Naive thymus-derived CD4-positive, alpha-beta T cell (primary cell): ENCODE data around the gene ACADS. TPM values are rescaled to one million over a fixed set of nuclear protein-coding genes. Genes with fewer than 3 reads are reported as not detected.

Experiments
- ATAC-seq: fragments of 150-1000 bp; cut with Tn5 transposase; 2 replicates; pipeline ENCODE4 v1.10.0; 2021; ENCODE audit warnings: mild to moderate bottlenecking, moderate library complexity
- CTCF ChIA-PET: fragments of 350-600 bp; sonication (Branson Sonifier 250); formaldehyde crosslinking; loops from one replicate; lab custom pipeline; 2021; ENCODE audit warnings: antibody characterized with exemption; lab: Charles Lee
- POLR2A ChIA-PET: fragments of 350-600 bp; sonication (Branson Sonifier 250); formaldehyde crosslinking; loops from one replicate; lab custom pipeline; 2021; ENCODE audit warnings: antibody characterized with exemption, inconsistent platforms; lab: Charles Lee
- DNase-seq, 9 donors: peaks; one replicate each; pipeline versions ENCODE4 v3.0.0 to v3.0.0-alpha.2; 2020 to 2022; ENCODE audit warnings: mixed read lengths in 1 of 9
- H3K27ac ChIP-seq: one replicate; pipeline ENCODE4 v1.7.0; 2013; ENCODE audit warnings: mild to moderate bottlenecking, low read depth, low read length, moderate library complexity
- H3K27me3 ChIP-seq, 2 donors: one replicate each; pipeline ENCODE4 v1.7.0; 2013; ENCODE audit warnings: low read length in 2 of 2, mild to moderate bottlenecking in 2 of 2, moderate library complexity in 2 of 2; ENCODE audit not compliant: control insufficient read depth in 2 of 2, insufficient read depth in 2 of 2
- H3K36me3 ChIP-seq, 3 experiments: 1 replicate in 2 of 3; 2 replicates in 1 of 3; pipeline ENCODE4 v1.7.0; 2013; ENCODE audit warnings: low read length in 3 of 3, mild to moderate bottlenecking in 3 of 3, moderate library complexity in 1 of 3; ENCODE audit not compliant: insufficient read depth in 3 of 3, control insufficient read depth in 2 of 3
- H3K4me1 ChIP-seq, 2 donors: one replicate each; pipeline ENCODE4 v1.7.0; 2013; ENCODE audit warnings: low read length in 2 of 2, mild to moderate bottlenecking in 2 of 2, moderate library complexity in 1 of 2; ENCODE audit not compliant: control insufficient read depth in 2 of 2, insufficient read depth in 2 of 2
- H3K4me3 ChIP-seq: 2 replicates; pipeline ENCODE4 v1.7.0; 2013; ENCODE audit warnings: mild to moderate bottlenecking, low read length
- H3K9me3 ChIP-seq, 3 experiments: 1 replicate in 2 of 3; 2 replicates in 1 of 3; pipeline ENCODE4 v1.7.0; 2013; ENCODE audit warnings: low read length in 3 of 3; ENCODE audit not compliant: control insufficient read depth in 2 of 3
- H3K27ac Mint-ChIP-seq, 9 donors: one replicate each; pipeline ENCODE4 v1.8.0; 2020 to 2022; ENCODE audit warnings: mixed read lengths in 9 of 9, mild to moderate bottlenecking in 8 of 9, moderate library complexity in 5 of 9, inconsistent platforms in 2 of 9
- H3K27me3 Mint-ChIP-seq, 5 donors: one replicate each; pipeline ENCODE4 v1.8.0; 2021 to 2022; ENCODE audit warnings: mixed read lengths in 5 of 5, mild to moderate bottlenecking in 1 of 5
- H3K36me3 Mint-ChIP-seq, 5 donors: one replicate each; pipeline ENCODE4 v1.8.0; 2020 to 2022; ENCODE audit warnings: mixed read lengths in 5 of 5, mild to moderate bottlenecking in 3 of 5, inconsistent platforms in 1 of 5
- H3K4me1 Mint-ChIP-seq, 7 donors: one replicate each; pipeline ENCODE4 v1.8.0; 2020 to 2022; ENCODE audit warnings: mixed read lengths in 7 of 7, mild to moderate bottlenecking in 3 of 7, inconsistent platforms in 1 of 7
- H3K4me3 Mint-ChIP-seq, 10 donors: one replicate each; pipeline ENCODE4 v1.8.0; 2020 to 2022; ENCODE audit warnings: mild to moderate bottlenecking in 10 of 10, mixed read lengths in 10 of 10, moderate library complexity in 6 of 10, inconsistent platforms in 2 of 10
- H3K9me3 Mint-ChIP-seq, 11 donors: one replicate each; pipeline ENCODE4 v1.8.0; 2020 to 2022; ENCODE audit warnings: mixed read lengths in 11 of 11, mild to moderate bottlenecking in 4 of 11, inconsistent platforms in 1 of 11, moderate library complexity in 1 of 11
- intact Hi-C, 2 donors: fragments of 100-400 bp; cut with micrococcal nuclease; formaldehyde crosslinking; loops; one replicate each; pipeline ENCODE4 v1.15.1; 2023
- polyA plus RNA-seq, 2 donors: library from polyadenylated mRNA; unstranded; fragments of 300-500 nt; fragmentation: Illumina TruSeq; gene quantifications; one replicate each; pipeline ENCODE4 v1.2.3, GENCODE V29; 2021
- total RNA-seq, 6 experiments: library from RNA in 5 of 6; stranded (reverse) in 5 of 6; gene quantifications; 1 replicate in 5 of 6; 2 replicates in 1 of 6; pipeline ENCODE4 v1.2.3 and lab custom pipeline; 2021 to 2026

The ACADS gene
- total and polyA plus RNA-seq, 7 experiments from 2014 or later, result 10.4 to 28.7 (median 16.0) TPM

- Mint-ChIP-seq H3K27me3 (peaks cover 0 to 3% (median 0%) of the 10 kb centered on the region in 5 donors), H3K36me3 (peaks cover 2 to 16% (median 9%) of the 10 kb centered on the region in 5 donors), H3K4me3 (peak overlapping the region; percentile 20 to 95 (median 90)), H3K27ac (peak overlapping the region in 1 of 9 donors; percentile 87), H3K9me3 (peaks cover 0 to 3% (median 0%) of the 10 kb centered on the region in 11 donors), H3K4me1 (peaks cover 32 to 69% (median 62%) of the 10 kb centered on the region in 7 donors)
- peaks cover 12 to 26% of the 10 kb centered on the region in 2 donors for H3K4me1 ChIP-seq
- H3K4me3 ChIP-seq, result no peak overlapping the region
- H3K27ac ChIP-seq, result no peak overlapping the region
- H3K27me3 ChIP-seq, result no peaks in the 10 kb centered on the region
- DNase-seq (no peak), ATAC-seq (no peak)
- ChIA-PET CTCF (interaction anchor here (0.7 to 3.2 kb wide), 3 partner anchors 20 to 43 kb away, joined by 3 to 11 read pairs (median 3); partner anchors contain the start of gene UNC119B), POLR2A (interaction anchor here (1.7 to 1.8 kb wide), 2 partner anchors 8 to 11 kb away, joined by 3 to 6 read pairs; no protein-coding TSS in a partner anchor)
- intact Hi-C loops, result loop anchor here (5.0 kb wide), 5 partner anchors 162 to 1763 kb away; partner anchors contain the start of genes COQ5 (in 1 of the 2), DIABLO (in 1 of the 2) and RAB35 (in 1 of the 2)
- H3K36me3 ChIP-seq, result peaks cover 0 to 10% (median under 1%) of the 10 kb centered on the region in 3 experiments
- H3K9me3 ChIP-seq, result no peaks in the 10 kb centered on the region
Measured at GRCh38 chr12:120689397-120690082, 36.1 kb upstream of the ACADS start.

- Mint-ChIP-seq H3K4me1 (peaks cover 32 to 68% (median 62%) of the 10 kb centered on the region in 7 donors), H3K4me3 (peak overlapping the region in 3 of 10 donors; percentile 88 to 92 (median 90)), H3K27ac (peak overlapping the region in 1 of 9 donors; percentile 28), H3K27me3 (peaks cover 0 to 3% (median 0%) of the 10 kb centered on the region in 5 donors), H3K9me3 (peaks cover 0 to 3% (median 0%) of the 10 kb centered on the region in 11 donors), H3K36me3 (peaks cover 7 to 21% (median 12%) of the 10 kb centered on the region in 5 donors)
- Histone ChIP-seq H3K27me3 (no peaks in the 10 kb centered on the region), H3K4me1 (peaks cover 12 to 26% of the 10 kb centered on the region in 2 donors), H3K36me3 (peaks cover 3 to 16% (median 5%) of the 10 kb centered on the region in 3 experiments), H3K9me3 (no peaks in the 10 kb centered on the region), H3K27ac (no peak overlapping the region), H3K4me3 (no peak overlapping the region)
- CTCF ChIA-PET, result interaction anchor here (0.7 to 0.9 kb wide), 2 partner anchors 20 to 24 kb away, joined by 3 read pairs; partner anchors contain the start of gene UNC119B
- intact Hi-C loops, result no loop called here
- no peak for DNase-seq
- POLR2A ChIA-PET, result no interaction called here
- ATAC-seq, result no peak
Measured at GRCh38 chr12:120690083-120690450, 35.6 kb upstream of the ACADS start.

GRCh38 chr12:120690978-120691377 lies 34.6 kb upstream of the ACADS start:
- CTCF ChIA-PET, result no interaction called here

GRCh38 chr12:120692524-120693033 lies 33.0 kb upstream of the ACADS start:
- ATAC-seq, result no peak
- Mint-ChIP-seq H3K9me3 (no peaks in the 10 kb centered on the region), H3K4me3 (peak overlapping the region in 5 of 10 donors; percentile 1 to 35 (median 34)), H3K27me3 (no peaks in the 10 kb centered on the region), H3K4me1 (peaks cover 29 to 66% (median 61%) of the 10 kb centered on the region in 7 donors), H3K36me3 (peaks cover 16 to 45% (median 29%) of the 10 kb centered on the region in 5 donors), H3K27ac (peak overlapping the region in 7 of 9 donors; percentile 1 to 77 (median 24))
- no peaks in the 10 kb centered on the region for H3K9me3 ChIP-seq
- H3K4me1 ChIP-seq, result peaks cover 12 to 26% of the 10 kb centered on the region in 2 donors
- POLR2A ChIA-PET, result no interaction called here
- intact Hi-C loops, result no loop called here
- H3K27ac ChIP-seq, result no peak overlapping the region
- no peak overlapping the region for H3K4me3 ChIP-seq
- CTCF ChIA-PET, result no interaction called here
- peaks cover 17 to 41% (median 22%) of the 10 kb centered on the region in 3 experiments for H3K36me3 ChIP-seq
- H3K27me3 ChIP-seq, result no peaks in the 10 kb centered on the region
- DNase-seq, result no peak

More at GRCh38 chr12:120690978-120691377, 34.6 kb upstream of the ACADS start:
- no peak overlapping the region for H3K27ac ChIP-seq
- peak overlapping the region in 3 of 10 donors; percentile 27 to 50 (median 46) for H3K4me3 Mint-ChIP-seq
- ATAC-seq (no peak), DNase-seq (no peak)
- H3K36me3 ChIP-seq, result peaks cover 6 to 25% (median 7%) of the 10 kb centered on the region in 3 experiments
- peaks cover 12 to 29% (median 15%) of the 10 kb centered on the region in 5 donors for H3K36me3 Mint-ChIP-seq
- H3K27me3 Mint-ChIP-seq, result peaks cover 0 to 3% (median 0%) of the 10 kb centered on the region in 5 donors
- no peaks in the 10 kb centered on the region for H3K9me3 ChIP-seq
- intact Hi-C loops, result no loop called here
- H3K4me3 ChIP-seq, result no peak overlapping the region
- peaks cover 12 to 26% of the 10 kb centered on the region in 2 donors for H3K4me1 ChIP-seq
- H3K27ac Mint-ChIP-seq, result peak overlapping the region in 1 of 9 donors; percentile 26
- H3K4me1 Mint-ChIP-seq, result peaks cover 29 to 67% (median 62%) of the 10 kb centered on the region in 7 donors
- H3K27me3 ChIP-seq, result no peaks in the 10 kb centered on the region
- H3K9me3 Mint-ChIP-seq, result peaks cover 0 to 3% (median 0%) of the 10 kb centered on the region in 11 donors
- POLR2A ChIA-PET, result no interaction called here

GRCh38 chr12:120693848-120694247 lies 31.8 kb upstream of the ACADS start:
- Mint-ChIP-seq H3K4me1 (peaks cover 19 to 61% (median 48%) of the 10 kb centered on the region in 7 donors), H3K9me3 (no peaks in the 10 kb centered on the region), H3K27me3 (no peaks in the 10 kb centered on the region), H3K36me3 (peaks cover 16 to 54% (median 29%) of the 10 kb centered on the region in 5 donors), H3K4me3 (no peak overlapping the region), H3K27ac (peak overlapping the region in 1 of 9 donors; percentile 29)
- Histone ChIP-seq H3K4me1 (peaks cover 2 to 15% of the 10 kb centered on the region in 2 donors), H3K4me3 (no peak overlapping the region), H3K36me3 (peaks cover 17 to 54% (median 27%) of the 10 kb centered on the region in 3 experiments), H3K27me3 (no peaks in the 10 kb centered on the region), H3K27ac (no peak overlapping the region), H3K9me3 (no peaks in the 10 kb centered on the region)
- DNase-seq (no peak), ATAC-seq (no peak)
- CTCF ChIA-PET, result interaction anchor here (0.6 kb wide), 1 partner anchor 47 kb away, joined by 5 read pairs; no protein-coding TSS in a partner anchor
- POLR2A ChIA-PET, result interaction anchor here (0.6 kb wide), 1 partner anchor 390 kb away, joined by 3 read pairs; no protein-coding TSS in a partner anchor
- intact Hi-C loops, result no loop called here

- POLR2A ChIA-PET, result interaction anchor here (1.1 kb wide), 1 partner anchor 15 kb away, joined by 3 read pairs; no protein-coding TSS in a partner anchor
Measured at GRCh38 chr12:120696626-120697025, 29.0 kb upstream of the ACADS start.

More at GRCh38 chr12:120696626-120697025, 29.0 kb upstream of the ACADS start:
- peaks cover 22 to 73% (median 32%) of the 10 kb centered on the region in 5 donors for H3K36me3 Mint-ChIP-seq
- no peaks in the 10 kb centered on the region for H3K27me3 ChIP-seq
- CTCF ChIA-PET, result no interaction called here
- no peaks in the 10 kb centered on the region for H3K27me3 Mint-ChIP-seq
- H3K4me3 Mint-ChIP-seq, result no peak overlapping the region
- ATAC-seq (no peak), DNase-seq (no peak)
- H3K27ac Mint-ChIP-seq, result no peak overlapping the region
- peaks cover 0 to 4% of the 10 kb centered on the region in 2 donors for H3K4me1 ChIP-seq
- H3K9me3 Mint-ChIP-seq, result no peaks in the 10 kb centered on the region
- H3K36me3 ChIP-seq, result peaks cover 17 to 81% (median 35%) of the 10 kb centered on the region in 3 experiments
- H3K27ac ChIP-seq, result no peak overlapping the region
- intact Hi-C loops, result no loop called here
- H3K4me3 ChIP-seq, result no peak overlapping the region
- peaks cover 13 to 37% (median 21%) of the 10 kb centered on the region in 7 donors for H3K4me1 Mint-ChIP-seq
- H3K9me3 ChIP-seq, result no peaks in the 10 kb centered on the region
